ENCODE measurements around the gene RPRML.

Gene RPRML

GRCh38 chr17:46952115-46952514 lies 26.9 kb downstream of the RPRML start:
- no peak overlapping the region for H2AFZ ChIP-seq (ENCODE audit: low read length)
- no peaks in the 10 kb centered on the region for H3K27me3 ChIP-seq (replicated peaks; ENCODE audit: insufficient read depth, low read length)
- no peaks in the 10 kb centered on the region for H3K4me1 ChIP-seq (ENCODE audit: low read length)
- DNase-seq: no peak
- H3K9ac ChIP-seq (ENCODE audit: low read length): no peak overlapping the region
- no peak overlapping the region for H3K4me2 ChIP-seq (ENCODE audit: low read depth, low read length)
- no peaks in the 10 kb centered on the region for H4K20me1 ChIP-seq (ENCODE audit: insufficient read depth, low read length)
- no peak overlapping the region for H3K4me3 ChIP-seq (ENCODE audit: low read length)
- no peaks in the 10 kb centered on the region for H3K36me3 ChIP-seq (replicated peaks; ENCODE audit: insufficient read depth, low read length)
- no peaks in the 10 kb centered on the region for H3K79me2 ChIP-seq (ENCODE audit: low read length)
- H3K27ac ChIP-seq (ENCODE audit: low read length): no peak overlapping the region
- no peaks in the 10 kb centered on the region for H3K9me2 ChIP-seq (replicated peaks; ENCODE audit: insufficient read depth, low read length)
- H3F3A ChIP-seq (ENCODE audit: insufficient read depth, low read length): no peaks in the 10 kb centered on the region
- H3K9me3 ChIP-seq (replicated peaks; ENCODE audit: insufficient read depth, low read length): no peaks in the 10 kb centered on the region
- TF ChIP-seq EZH2 (optimal IDR thresholded peaks at IDR 0.05; ENCODE audit: low read depth, low read length) (no peak), CTCF (IDR thresholded peaks at IDR 0.05; ENCODE audit: low read length) (no peak), EZH2phosphoT487 (IDR thresholded peaks at IDR 0.05; ENCODE audit: low read length) (no peak)

DNA sequence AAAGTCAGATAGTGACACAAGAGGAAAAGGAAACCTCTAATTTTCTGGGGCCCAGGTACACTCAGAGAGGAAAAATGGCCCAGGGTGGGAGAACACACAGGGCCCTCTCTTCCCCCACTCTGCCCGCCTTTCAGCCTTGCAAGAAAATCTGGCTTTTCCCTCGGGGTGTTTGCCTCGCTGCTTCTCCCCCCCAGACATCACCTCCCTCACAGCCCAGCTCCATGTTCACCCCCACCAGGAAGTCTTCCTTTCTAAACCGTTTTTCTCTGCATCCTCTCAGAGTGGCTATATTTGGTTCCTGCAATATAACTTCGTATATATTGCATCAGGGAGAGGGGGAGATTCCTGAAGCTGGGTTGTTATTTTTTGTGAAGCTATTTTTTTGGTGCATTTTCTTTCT lies 27.3 kb downstream of the RPRML start:
- H3K27ac ChIP-seq (ENCODE audit: low read length): no peak overlapping the region
- no peaks in the 10 kb centered on the region for H3K9me2 ChIP-seq (replicated peaks; ENCODE audit: insufficient read depth, low read length)
- no peaks in the 10 kb centered on the region for H3K36me3 ChIP-seq (replicated peaks; ENCODE audit: insufficient read depth, low read length)
- H3F3A ChIP-seq (ENCODE audit: insufficient read depth, low read length): no peaks in the 10 kb centered on the region
- no peaks in the 10 kb centered on the region for H3K4me1 ChIP-seq (ENCODE audit: low read length)
- no peaks in the 10 kb centered on the region for H3K79me2 ChIP-seq (ENCODE audit: low read length)
- no peaks in the 10 kb centered on the region for H4K20me1 ChIP-seq (ENCODE audit: insufficient read depth, low read length)
- H3K9ac ChIP-seq (ENCODE audit: low read length): no peak overlapping the region
- H3K4me2 ChIP-seq (ENCODE audit: low read depth, low read length): no peak overlapping the region
- no peak overlapping the region for H3K4me3 ChIP-seq (ENCODE audit: low read length)
- H3K27me3 ChIP-seq (replicated peaks; ENCODE audit: insufficient read depth, low read length): no peaks in the 10 kb centered on the region
- no peak for TF ChIP-seq EZH2phosphoT487 (IDR thresholded peaks at IDR 0.05; ENCODE audit: low read length)
- no peak for TF ChIP-seq EZH2 (optimal IDR thresholded peaks at IDR 0.05; ENCODE audit: low read depth, low read length)
- no peak for TF ChIP-seq CTCF (IDR thresholded peaks at IDR 0.05; ENCODE audit: low read length)
- H2AFZ ChIP-seq (ENCODE audit: low read length): no peak overlapping the region
- DNase-seq: no peak
- H3K9me3 ChIP-seq (replicated peaks; ENCODE audit: insufficient read depth, low read length): no peaks in the 10 kb centered on the region

- Histone ChIP-seq H3F3A (ENCODE audit: insufficient read depth, low read length) (no peaks in the 10 kb centered on the region), H3K9me2 (replicated peaks; ENCODE audit: insufficient read depth, low read length) (no peaks in the 10 kb centered on the region), H2AFZ (ENCODE audit: low read length) (no peak overlapping the region), H3K27ac (ENCODE audit: low read length) (no peak overlapping the region), H3K9ac (ENCODE audit: low read length) (no peak overlapping the region), H3K27me3 (replicated peaks; ENCODE audit: insufficient read depth, low read length) (no peaks in the 10 kb centered on the region), H3K79me2 (ENCODE audit: low read length) (no peaks in the 10 kb centered on the region), H3K9me3 (replicated peaks; ENCODE audit: insufficient read depth, low read length) (no peaks in the 10 kb centered on the region), H3K36me3 (replicated peaks; ENCODE audit: insufficient read depth, low read length) (no peaks in the 10 kb centered on the region), H3K4me2 (ENCODE audit: low read depth, low read length) (no peak overlapping the region), H3K4me3 (ENCODE audit: low read length) (no peak overlapping the region), H4K20me1 (ENCODE audit: insufficient read depth, low read length) (no peaks in the 10 kb centered on the region), H3K4me1 (ENCODE audit: low read length) (no peaks in the 10 kb centered on the region)
- DNase-seq: no peak
- TF ChIP-seq CTCF (IDR thresholded peaks at IDR 0.05; ENCODE audit: low read length) (no peak), EZH2phosphoT487 (IDR thresholded peaks at IDR 0.05; ENCODE audit: low read length) (no peak), EZH2 (optimal IDR thresholded peaks at IDR 0.05; ENCODE audit: low read depth, low read length) (no peak)
Observed at GRCh38 chr17:46950997-46951621, 27.9 kb downstream of the RPRML start.
